HL-60/S4 treated with retinoic acid at 250 ng/mL for 4 days and 3 days (cell line): Measurements from ENCODE around the gene PEX16.
"Not testable (repeated sequence)": the region's sequence is repeated elsewhere in the genome, so short reads cannot be mapped to it uniquely, and the experiment has no call there.

ENCODE experiments used
- in situ Hi-C: fragments of 300-500 bp; cut with MboI; formaldehyde crosslinking; loops from 2 replicates; pipeline ENCODE4 v1.7.0; 2022; ENCODE audit warnings: low sequenced_read_pairs

PEX16 gene

DNA sequence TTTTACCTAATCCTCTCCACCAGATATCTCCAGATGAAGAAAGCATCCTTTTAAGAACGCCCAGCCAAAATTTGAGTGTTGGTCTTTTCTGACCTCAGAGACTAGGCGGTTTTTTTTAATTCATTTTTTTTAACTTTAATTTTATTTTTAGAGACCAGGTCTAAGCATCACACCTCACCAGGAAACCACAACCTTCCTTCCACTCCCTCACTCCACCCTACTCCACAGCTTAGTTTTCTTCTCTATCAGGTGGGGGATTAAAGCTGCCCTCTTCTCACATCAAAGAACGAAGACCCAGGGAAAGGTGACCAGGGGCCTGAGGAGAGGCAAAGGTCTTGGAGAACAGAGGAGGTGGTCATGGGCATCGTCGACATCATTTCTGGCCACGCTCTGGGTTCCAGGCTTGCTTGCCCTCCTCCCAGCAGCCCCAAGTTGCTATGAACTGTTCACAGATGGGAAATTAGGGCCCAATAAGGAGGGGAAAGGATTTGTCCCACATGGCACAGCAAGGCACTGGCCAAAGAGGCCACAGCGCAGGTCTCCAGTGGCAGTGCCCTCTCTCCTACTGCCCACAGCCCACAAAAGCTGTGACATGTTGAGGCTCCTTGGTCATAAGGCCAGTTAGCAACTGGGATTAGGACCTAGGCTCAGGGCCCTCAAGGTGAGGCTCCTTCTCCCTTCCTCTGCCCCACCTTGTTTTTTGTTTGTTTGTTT lies 1.4 kb upstream of the PEX16 start:
- in situ Hi-C loops, result no loop called here

DNA sequence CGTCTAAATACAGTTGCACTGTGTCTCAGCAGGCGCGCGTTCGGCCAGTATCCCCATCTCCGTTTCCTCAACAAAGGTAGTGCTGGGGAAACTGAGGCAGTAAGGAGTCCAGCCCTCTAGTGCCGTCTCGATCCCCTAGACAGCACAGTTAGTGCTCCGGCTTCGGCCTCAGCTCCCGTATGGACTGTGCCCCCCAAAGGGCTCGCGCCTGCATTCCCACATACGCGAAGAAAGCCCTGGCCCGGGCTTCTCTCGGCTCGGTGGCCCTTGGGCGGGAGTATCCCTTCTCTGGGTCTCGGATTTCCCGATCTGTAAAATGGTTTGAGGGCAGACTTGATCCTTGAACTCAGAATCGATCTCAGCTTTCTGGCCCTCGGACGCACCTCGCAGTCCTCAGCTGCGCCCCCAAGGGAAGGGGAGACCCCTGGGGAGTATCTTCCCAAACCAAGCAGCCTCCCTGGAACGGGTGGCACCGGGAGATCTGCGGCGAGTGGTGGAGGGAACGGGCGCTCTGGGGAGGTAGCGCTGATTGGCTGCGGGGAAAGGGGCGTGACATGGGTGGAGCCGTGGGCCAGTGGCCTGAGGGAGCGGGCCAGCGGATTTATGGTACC lies 759 bp upstream of the PEX16 start:
- in situ Hi-C loops, result no loop called here

DNA sequence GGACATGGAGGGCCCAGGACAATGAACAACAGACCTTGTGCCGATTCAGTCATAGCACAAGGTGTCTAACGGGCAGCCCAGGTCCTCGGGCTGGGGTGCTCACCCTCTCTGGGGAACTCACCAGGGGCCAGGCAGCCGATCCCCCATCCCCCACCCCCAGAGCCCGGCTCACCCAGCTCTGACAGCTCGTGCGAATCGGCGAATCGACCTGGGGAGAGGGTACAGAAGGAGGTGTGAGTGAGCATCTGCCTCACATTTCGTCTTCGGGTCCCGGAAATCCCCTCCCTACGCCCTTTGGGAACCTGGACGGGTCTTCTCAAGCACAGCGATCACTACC lies 423 bp downstream of the PEX16 start:
- in situ Hi-C loops, result no loop called here

DNA sequence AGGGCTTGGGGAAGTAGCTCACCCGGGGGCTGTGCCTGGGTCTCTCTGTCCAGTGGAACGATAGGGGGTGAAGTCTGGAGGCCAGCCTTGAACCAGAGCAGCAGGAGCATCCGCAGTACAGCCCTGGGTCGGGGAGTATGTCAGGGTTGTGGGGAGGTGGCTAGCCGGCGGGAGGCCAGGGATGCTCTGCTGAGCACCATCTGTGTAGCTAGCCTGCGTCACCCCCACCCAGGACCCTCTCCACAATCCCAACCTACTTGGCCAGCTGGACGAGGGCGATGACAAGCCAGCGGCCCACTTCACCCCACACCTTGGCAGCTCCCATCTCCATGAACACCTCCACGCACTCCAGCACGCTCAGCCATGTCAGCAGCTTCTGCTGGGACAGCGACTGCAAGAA lies 2.2 kb downstream of the PEX16 start:
- in situ Hi-C loops, result no loop called here

DNA sequence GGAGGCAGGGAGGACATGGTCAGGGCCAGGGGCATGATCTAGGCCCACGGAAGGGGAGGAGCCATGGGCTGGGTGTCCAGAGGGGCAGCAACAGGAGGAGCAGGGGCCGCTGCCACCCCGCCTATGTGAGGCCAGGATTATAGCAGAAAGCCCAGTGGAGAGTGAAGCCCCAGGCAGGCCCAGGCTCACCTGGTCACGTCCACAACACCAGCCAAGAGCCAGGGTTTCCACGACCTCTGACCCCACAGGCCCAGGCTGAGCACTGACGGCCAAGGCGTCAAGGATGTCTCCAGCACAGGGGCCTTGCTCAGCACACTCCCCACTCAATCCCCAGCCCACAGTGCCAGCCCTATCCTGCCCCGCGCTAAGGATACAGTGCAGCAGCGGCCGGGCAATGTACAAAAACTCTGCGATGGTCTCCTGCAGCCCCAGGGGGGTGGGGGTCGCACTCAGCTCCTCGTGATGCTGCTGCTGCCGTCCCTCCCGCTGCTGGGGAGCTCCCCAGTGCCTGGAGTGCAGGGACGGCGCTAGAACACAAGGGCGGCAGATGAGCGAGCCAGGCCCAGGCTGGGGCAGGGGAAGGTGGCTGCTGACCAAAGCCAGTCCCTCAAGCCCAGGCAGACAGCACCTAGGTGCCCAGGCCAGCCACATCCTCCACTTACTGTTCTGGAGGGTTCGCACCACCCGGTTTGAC lies 3.6 kb downstream of the PEX16 start:
- in situ Hi-C loops, result no loop called here

DNA sequence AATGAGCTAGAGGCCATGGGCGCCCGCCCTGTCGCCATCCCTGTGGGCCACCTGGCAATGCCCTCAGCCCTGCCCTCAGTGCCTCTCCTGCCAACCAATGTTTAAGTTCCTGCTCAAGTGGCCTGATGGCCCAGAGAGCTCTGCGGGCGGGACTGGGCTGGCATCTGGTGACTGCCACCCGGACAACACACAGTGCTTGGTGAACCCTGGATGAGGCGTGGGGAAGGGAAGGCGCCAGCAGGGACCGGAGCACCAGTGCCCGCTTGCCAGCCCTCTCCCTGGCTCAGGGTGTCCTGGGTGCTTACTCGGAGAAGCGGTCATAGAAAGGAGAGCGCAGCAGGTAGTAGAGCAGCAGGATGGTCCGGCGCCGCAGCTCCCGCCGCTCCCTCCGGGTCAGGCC lies 4.2 kb downstream of the PEX16 start:
- in situ Hi-C loops, result no loop called here

DNA sequence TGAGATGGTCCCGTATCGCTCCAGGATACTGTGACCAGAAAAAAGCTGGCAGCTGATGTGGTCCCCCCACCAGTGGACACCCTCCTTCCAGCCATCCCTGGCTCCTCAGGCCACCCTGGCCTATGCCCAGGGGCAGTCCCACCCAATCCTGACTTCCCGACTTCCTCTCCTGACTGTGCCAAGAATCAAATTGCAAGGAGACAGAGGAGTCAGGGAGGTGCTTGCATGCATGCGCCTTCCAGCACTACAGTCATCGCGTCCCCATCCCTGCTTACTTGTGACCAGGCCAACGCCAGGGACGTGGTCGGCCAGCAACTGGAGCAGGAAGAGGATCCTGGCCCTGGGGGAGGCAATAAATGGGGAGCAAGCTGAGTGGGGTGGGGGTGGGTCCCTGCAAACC lies 7.1 kb downstream of the PEX16 start:
- in situ Hi-C loops, result no loop called here

DNA sequence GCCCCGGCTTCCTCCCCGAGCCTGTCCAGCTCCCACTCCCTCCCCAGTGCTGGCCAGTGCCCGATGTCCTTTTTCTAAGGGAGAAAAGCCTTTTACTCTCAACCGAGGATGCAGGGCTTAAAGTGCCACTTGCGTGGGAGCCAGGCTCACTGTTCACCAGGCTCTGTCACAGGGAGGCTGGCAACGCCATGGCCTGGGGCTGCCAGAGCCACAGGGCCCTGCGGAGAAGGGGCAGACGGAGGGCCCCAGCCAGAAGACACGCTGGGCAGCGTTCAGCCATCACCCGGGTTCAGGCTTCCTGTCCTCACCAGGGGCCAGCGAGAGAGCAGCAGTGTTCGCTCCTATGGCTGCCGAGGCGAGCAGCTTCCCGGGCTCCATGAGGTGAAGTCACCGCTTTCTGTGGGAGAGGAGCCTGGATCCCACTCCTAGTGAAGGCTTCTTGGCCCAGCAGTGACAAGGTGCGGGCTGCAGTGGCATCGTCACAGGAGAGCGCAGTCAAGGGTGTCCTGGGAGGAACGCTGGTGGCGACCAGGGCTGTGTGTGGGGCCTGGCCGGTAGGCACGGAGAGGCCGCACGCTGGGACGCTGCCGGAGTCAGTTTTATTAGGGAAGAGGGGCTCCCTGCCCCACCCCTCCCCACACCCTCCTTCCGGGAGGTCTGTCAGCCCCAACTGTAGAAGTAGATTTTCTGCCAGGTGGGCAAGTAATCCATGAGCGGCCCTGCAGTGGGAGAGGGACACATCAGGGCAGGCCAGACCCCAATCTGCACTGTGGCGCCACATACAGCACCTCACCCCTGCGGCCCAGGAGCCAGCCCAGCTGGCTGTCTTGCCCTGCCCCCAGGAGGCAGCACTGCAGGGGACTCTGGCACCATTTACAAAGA lies 7.8 kb downstream of the PEX16 start:
- in situ Hi-C loops, result no loop called here

DNA sequence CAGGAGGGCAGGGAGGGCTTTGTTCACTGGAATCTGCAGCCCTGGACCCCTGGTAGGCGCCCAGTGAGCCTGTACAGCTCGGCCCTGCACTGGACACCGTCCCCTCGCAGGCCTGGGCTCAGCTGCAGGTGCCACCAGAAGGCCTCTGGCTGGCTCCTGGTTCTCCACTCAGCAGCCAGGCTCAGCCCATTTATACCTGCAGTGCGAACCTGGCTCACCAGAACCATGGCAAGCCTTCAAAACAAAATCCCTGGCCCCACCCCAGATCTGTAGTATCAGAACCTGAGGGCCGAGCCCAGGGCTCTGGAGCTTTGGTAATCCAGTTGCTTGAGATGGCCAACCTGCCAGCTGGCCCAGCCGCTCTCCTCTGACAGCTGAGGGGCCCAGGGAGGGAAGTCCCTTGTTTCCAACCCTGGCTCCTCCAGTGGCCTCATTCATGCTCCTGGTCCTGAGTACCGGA lies 9.7 kb downstream of the PEX16 start:
- in situ Hi-C loops, result no loop called here

DNA sequence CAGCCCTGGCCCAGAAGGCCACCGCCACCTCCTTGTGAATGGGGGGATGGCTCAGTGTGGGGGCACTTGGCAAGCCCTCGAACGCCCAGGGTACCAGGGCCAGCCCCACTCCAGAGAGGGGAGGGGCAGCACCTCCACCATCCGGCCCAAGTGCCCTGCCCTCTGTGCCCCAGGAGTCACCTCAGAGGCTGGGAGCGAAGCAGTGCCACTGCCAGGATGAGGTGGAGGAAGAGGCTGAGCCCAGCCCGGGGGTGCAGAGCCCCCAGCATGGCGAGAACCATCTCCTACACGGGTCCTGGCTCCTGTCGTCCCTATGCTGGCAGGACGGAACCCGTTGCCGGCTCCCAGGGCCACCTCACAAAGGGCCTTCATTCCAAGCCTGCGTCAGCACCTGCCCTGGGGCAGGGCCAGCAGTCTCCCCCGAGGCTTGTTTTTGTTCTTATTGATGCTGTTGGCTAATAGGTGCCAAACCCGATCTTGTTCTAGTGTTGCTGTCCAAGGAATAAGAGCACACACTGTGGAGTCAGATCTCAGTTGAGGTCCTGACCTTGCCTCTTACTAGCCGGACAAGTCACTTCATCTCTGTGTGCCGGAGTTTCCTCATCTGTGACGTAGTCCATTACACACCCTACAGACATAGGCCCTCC lies 10.6 kb downstream of the PEX16 start, which contains the start of gene FREY1:
Gene FREY1, minus strand, starts transcription at position 307 of the 647 bp plus-strand sequence. Its CDS starts 26 bp downstream, at position 281.
- in situ Hi-C loops, result no loop called here

DNA sequence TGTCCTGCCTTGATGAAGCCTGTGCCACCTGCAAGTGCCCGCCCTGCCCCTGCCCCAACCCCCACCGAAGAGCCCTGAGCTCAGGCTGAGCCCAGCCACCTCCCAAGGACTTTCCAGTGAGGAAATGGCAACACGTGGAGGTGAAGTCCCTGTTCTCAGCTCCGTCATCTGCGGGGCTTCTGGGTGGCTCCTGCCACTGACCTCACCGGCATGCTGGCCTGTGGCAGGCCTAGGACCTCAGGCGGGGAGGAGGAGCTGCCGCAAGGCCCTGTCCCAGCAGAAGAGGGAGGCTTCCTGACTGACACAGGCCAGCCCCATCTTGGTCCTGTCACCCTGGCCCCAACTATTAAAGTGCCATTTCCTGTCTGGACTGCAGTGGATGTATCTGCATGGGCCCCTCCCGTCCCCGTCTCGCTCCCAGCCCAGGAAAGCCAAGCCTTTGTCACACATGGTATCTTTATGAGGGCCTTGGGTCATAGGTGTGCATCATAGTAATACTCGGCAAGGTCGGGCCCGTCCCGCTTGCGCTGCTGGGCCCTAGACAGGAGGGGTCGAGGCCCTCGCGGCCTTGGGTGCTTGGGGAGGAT lies 11.5 kb downstream of the PEX16 start:
- in situ Hi-C loops, result no loop called here

DNA sequence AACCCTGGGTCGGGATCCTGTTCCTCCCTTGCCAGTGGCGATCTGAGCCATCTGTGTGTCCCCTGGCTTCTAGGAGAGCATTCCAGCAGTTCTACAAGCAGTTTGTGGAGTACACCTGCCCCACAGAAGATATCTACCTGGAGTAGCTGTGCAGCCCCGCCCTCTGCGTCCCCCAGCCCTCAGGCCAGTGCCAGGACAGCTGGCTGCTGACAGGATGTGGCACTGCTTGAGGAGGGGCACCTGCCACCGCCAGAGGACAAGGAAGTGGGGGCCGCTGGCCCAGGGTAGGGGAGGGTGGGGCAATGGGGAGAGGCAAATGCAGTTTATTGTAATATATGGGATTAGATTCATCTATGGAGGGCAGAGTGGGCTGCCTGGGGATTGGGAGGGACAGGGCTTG lies 12.1 kb downstream of the PEX16 start:
- in situ Hi-C loops, result not testable (repeated sequence)

DNA sequence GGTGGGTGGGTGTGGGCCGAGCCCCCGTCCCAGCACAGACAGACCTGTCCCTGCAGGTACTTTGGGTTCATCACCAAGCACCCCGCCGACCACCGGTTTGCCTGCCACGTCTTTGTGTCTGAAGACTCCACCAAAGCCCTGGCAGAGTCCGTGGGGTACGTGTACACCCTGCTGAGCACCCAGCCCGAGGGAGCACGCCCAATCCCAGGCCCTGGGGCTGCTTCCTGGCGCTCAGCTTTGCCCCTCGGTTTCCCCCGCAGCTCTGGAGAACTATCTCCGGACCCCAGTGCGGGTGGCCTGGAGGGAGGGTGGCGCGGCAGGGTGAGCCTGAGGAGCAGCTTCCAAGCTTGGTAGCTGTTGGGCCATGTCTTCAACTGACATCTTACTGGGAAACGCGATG lies 12.6 kb downstream of the PEX16 start:
- in situ Hi-C loops, result no loop called here

DNA sequence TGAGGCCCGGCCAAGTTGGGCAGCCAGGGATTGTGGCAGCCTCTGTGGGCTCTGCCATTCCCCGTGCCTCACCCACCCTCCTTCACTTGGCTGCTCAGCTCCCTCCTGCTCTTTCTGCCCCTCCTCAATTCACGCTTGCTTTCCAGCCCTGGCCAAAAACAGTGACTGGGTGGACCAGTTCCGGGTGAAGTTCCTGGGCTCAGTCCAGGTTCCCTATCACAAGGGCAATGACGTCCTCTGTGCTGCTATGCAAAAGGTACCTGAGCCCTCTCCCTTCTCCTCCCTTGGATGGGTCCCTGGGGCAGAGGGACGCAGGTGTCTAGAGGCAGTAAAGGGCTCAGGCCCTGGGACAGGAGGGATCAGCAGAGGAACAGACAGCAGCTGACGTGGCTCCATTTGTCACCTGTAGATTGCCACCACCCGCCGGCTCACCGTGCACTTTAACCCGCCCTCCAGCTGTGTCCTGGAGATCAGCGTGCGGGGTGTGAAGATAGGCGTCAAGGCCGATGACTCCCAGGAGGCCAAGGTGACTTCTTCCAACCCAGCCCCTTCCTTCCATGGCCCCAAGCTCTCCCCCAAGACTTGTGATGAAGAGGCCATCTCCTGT lies 13.3 kb downstream of the PEX16 start:
- in situ Hi-C loops, result no loop called here

DNA sequence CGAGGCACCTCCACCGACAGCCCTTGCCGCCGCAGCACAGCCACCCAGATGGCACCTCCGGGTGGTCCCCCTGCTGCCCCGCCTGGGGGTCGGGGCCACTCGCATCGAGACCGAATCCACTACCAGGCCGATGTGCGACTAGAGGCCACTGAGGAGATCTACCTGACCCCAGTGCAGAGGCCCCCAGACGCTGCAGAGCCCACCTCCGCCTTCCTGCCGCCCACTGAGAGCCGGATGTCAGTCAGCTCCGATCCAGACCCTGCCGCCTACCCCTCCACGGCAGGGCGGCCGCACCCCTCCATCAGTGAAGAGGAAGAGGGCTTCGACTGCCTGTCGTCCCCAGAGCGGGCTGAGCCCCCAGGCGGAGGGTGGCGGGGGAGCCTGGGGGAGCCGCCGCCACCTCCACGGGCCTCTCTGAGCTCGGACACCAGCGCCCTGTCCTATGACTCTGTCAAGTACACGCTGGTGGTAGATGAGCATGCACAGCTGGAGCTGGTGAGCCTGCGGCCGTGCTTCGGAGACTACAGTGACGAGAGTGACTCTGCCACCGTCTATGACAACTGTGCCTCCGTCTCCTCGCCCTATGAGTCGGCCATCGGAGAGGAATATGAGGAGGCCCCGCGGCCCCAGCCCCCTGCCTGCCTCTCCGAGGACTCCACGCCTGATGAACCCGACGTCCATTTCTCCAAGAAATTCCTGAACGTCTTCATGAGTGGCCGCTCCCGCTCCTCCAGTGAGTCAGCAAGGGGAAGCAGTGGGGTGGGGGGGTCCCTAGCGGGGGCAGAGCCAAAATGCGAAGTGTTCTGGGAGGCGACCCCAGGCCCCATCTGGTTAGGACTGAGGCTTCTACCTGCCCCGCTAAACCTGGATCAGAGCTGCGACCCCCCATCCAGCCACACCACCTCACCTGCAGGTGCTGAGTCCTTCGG lies 15.0 kb downstream of the PEX16 start:
- in situ Hi-C loops, result no loop called here

DNA sequence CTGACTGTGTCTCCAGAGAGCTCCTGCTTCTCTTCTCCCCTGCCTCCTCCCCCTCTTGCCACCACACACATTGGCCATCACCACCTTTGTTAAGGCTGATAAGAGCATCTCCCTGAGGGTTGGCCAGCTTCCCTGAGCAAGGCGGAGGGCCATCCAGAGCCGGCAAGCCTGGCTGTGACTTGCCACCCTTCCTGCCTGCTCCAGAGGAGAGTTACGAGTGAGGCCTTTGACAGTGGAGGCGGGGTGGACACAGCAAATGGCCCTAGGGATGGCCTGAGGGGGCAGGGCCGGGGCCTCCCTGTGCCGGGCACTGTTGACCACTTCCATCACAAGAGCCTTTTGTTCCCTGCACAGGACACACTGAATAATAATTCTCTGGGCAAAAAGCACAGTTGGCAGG lies 16.1 kb downstream of the PEX16 start:
- in situ Hi-C loops, result no loop called here

DNA sequence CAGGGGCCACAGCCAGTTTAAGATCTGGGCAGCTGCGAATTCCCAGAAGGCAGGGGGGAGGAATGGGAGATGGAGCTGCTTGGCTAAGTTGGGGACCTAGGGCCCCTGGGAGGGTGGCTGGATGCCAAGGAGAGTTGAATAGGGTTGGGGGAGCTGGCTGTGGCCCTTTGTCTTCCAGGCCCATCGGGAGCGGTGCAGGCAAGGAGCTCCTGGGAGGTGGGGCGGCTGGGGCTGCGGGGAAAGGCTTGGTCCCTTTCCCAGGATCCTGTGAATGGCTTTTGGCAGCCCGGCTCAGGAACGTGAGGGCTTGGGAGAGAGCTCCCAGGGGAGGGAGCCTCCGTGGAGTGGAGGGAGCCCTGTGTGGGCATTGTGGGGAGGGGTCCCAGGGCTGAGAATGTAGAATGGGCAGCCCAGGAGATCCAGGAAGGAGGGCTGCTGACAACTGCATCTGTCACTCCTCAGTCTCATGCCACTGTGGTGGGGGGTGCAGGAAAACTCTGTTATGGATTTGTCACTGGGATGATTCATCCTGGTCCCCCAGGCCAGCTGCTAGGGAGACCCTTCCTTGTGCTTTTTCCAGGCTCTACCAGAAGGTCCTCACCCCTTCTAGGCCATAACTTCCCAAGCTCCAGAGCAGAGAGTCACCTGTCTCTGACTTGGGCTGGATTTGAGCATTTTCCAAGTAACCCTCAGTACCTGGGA lies 16.6 kb downstream of the PEX16 start:
- in situ Hi-C loops, result no loop called here

DNA sequence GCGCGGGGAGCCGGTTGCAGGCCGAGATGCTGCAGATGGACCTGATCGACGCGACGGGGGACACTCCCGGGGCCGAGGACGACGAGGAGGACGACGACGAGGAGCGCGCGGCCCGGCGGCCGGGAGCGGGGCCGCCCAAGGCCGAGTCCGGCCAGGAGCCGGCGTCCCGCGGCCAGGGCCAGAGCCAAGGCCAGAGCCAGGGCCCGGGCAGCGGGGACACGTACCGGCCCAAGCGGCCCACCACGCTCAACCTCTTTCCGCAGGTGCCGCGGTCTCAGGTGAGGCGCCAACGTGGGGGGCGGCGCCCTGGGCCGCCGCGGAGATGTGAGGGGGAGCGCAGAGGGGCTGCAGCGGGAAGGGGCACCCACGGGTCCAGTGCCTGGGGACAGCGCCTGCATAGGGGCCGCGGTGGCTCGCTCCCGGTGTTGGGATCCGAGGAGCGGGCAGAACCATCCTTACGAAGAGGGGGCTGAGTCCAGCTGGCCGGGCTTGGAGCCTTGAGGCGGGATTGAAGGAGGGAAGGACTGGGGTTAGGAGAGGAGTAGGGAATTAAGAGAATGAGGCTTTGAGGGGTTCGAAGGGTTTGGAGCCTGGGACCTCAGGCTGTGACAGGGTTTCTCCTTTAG lies 17.4 kb downstream of the PEX16 start:
- in situ Hi-C loops, result not testable (repeated sequence)
